ENCODE measurements around the gene P2RX6. TPM values are rescaled to one million over a fixed set of nuclear protein-coding genes. Genes with fewer than 3 reads are reported as not detected.
"Not testable (repeated sequence)": the region's sequence is repeated elsewhere in the genome, so short reads cannot be mapped to it uniquely, and the experiment has no call there.

P2RX6 gene
- polyA plus RNA-seq, 5 donors = 0.95 to 3.4 (median 1.8) TPM

DNA sequence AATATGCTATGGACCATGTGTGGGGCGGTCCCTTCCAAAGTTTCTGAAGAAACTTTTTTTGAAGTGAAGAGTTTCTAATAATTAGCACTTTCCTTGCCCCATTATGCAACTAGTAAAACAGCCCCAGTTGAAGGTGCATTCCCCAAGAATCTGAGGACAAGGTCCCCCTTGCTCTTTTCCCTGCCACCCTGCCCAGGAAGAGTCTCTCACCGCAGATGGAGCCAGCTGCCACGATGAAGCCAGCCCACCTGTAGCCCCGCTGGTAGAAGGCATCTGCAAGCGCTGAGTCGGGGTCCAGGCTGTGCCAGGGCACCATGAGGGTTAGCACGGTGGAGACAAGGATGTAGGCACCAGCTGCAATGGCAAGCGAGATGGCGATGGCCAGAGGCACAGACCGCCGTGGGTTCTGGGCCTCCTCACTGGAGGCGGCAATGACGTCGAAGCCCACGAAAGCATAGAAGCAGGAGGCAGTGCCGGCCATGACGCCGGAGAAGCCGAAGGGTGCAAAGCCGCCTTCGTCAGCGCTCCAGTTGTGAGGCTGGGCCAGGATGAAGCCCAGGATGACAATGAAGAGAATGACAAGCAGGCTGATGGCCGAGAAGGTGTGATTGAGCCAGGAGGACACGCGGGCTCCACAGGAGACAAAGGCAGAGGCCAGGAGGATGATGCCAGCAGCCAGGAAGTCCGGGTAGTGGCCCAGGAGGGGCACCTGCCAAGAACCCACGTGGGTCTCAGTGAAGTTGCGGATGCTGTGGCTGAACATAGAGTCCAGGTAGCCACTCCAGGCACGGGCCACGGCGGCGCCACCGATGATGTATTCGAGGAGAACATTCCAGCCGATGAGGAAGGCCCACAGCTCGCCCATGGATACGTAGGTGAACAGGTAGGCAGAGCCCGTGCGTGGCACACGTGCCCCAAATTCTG is 15.9 kb downstream of the P2RX6 start:
- no peak for DNase-seq

DNA sequence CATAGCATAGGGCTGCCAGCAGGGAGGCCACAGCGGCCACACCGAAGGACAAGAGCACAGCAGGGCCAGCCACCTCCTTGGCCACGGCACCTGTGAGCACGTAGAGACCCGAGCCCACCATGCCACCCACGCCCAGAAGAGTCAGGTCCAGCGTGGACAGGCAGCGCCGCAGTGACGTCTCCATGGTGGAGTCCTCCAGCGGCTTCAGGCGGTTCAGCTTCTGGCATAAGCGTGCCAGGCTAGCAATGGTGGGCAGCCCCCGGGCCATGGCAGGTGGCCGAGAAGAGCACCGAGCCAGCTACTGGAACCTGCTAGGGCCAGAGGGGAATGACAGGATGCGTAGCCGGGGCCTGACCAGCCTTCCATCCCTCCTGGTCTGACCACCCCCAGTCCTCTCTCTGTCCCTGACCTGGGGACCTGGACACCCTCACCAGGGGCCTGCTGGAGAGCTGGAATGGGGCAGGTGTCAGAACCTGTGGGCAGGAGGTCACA is 16.6 kb downstream of the P2RX6 start:
- no peak for DNase-seq

DNA sequence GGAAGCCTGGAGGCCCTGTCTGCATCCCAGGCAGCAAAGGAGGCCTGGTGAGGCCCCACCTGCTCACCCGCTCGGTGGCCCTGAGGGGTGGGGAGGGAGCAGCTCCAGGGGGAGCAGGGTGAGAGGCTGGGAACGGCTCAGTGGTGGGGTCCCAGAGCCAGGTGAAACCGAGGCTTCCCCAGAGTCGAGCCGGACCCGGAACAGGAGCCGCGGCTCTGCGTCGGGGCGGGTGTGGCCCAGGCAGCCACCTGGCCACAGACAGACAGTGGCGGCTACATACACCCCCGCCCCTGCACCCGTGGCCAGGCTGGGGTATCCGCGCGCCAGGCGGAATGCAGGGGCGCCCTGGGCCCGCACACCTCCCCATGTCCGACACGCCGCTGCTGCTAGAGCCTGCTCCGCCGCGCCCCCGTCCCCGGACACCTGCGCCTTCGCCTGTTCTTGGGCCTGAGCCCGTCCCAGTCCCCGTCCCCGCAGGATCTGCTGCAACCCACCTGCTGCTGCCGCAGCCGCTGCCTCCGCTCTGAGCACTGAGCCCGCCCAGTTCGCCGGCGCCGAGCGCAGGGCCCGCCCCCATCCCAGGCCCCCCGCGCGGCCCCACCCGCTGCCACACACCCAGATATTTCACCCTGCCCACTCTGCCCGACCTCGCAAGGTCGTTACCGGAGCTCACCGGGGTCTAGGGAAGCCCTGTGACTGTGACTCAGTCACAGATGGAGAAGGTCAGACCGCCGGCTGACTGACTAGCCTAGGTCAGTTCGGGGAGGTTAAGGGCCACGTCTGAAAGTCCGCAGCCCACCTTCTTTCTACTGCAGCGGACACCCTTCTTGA is 17.3 kb downstream of the P2RX6 start, which contains the start of gene SLC7A4:
Gene SLC7A4, minus strand, starts transcription at position 525 of the 831 bp plus-strand sequence. CDS start 749 bp downstream, outside the sequence.
- no peak for DNase-seq

DNA sequence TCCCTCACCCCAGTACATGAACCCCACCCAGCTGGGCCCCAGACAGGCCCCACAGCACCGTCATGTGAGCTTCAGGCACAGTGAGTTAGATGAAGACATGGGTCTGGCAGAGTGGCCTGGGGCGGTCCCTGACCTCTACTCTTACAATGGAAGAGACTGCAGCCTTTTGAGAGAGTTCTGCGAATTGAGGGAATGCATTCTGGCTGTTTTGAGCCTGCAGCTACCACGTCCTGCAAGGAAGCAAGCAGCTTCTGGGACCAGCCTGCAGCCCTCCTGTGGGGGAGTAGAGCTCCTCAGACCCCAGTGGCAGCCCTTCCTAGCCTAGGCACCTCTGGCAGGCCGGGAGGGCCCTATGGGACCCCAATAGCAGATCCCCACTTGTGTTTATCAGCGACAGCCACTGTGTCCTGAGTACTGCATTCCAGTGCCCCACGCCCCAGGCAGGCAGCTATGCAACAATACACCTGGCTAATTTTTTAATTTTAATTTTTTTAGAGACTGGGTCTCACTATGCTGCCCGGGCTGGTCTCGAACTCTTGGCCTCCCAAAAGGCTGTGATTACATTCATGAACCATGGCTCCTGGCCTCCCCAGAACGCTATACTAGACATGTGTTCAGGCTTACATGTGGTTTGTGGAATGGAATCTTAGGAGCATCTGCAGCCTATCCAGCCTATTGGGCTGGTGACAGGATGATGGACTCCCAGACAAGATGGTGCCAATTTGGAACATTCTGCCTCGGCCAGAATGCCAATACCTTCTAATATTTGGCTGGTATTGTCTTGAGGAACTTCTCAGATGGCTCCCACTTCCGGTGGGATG is 18.1 kb downstream of the P2RX6 start:
- no peak for DNase-seq

DNA sequence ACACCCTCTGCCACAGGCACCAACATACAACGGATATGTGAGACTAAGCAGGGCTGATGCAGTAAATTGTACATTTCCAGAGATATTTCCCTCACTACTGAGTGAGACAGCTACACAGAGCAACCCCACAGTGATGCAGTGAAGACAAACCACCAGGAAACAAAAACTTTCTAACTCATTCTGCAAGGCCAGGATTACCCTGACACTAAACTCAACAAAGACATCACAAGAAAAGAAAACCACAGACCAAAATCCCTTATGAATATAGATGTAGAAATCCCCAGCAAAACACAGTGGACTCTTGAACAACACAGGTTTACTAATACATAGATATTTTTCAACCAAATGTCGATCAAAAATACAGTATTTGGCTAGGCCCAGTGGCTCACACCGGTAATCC is 18.9 kb downstream of the P2RX6 start:
- DNase-seq = no peak

DNA sequence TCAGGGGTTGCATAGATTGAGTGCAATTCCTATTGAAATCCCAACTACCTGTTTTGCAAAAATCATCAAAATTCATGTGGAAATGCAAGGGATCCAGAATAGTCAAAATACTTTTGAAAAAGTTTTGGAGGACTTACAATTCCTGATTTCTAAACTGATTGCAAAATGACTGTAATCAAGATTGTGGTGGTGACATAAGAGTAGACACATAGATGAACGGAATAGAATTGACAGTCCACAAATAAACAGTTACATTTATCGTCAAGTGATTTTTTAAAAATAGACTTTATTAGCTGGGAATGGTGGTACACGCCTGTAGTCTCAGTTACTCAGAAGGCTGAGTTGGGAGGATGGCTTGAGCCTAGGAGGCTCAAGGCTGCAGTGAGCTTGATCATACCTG is 20.0 kb downstream of the P2RX6 start:
- no peak for DNase-seq

DNA sequence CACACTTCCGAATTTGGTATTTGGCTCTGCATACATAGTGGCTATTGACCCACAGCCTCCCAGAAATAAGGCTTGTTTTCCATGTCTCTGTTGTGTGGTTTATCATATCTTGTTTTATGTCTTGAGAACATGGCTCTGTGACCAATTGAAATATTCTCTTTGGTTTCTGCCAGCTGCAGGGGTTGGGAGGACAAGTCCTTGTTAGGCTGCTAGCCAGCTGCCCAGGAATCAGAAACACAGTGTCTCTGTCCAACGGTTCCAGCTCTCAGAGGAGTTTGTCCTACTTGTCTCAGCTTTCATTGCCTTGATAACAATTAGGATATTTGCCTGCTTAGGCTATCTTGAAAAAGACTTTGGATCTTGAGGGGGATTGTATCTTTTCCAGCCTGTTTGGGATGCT is 23.4 kb downstream of the P2RX6 start:
- DNase-seq = no peak

DNA sequence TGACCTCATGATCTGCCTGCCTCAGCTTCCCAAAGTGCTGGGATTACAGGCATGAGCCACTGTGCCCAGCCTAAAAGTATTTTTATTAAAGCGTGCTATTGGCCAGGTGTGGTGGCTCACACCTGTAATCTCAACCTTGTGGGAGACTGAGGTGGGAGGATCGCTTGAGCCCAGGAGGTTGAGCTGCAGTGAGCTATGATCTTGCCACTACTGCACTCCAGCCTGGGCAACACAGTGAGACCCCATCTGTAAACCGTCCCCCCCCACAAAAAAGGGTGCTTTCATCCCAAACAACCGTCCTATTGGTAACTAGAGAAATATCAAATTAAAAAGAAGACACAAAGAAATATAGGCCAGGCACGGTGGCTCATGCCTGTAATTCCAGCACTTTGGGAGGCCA is 24.2 kb downstream of the P2RX6 start:
- DNase-seq = not testable (repeated sequence)

DNA sequence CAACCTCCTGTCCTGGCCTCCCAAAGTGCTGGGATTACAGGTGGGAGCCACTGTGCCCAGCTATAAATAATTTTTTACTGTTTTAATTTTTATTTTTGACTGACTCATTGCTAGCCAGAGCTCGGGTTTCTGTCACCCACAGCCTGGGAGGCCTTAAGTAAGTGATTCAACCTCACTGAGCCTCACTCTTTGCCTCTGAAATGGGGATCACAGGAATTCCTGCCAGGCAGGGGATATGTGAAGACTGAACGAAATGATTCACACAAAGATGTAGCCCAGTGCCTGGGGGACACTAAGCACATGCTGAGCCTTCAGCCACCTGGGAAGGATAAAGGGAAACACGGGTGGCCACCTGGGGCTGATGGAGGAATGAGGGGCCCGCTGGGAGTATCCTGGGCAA is 27.0 kb downstream of the P2RX6 start:
- DNase-seq = no peak

DNA sequence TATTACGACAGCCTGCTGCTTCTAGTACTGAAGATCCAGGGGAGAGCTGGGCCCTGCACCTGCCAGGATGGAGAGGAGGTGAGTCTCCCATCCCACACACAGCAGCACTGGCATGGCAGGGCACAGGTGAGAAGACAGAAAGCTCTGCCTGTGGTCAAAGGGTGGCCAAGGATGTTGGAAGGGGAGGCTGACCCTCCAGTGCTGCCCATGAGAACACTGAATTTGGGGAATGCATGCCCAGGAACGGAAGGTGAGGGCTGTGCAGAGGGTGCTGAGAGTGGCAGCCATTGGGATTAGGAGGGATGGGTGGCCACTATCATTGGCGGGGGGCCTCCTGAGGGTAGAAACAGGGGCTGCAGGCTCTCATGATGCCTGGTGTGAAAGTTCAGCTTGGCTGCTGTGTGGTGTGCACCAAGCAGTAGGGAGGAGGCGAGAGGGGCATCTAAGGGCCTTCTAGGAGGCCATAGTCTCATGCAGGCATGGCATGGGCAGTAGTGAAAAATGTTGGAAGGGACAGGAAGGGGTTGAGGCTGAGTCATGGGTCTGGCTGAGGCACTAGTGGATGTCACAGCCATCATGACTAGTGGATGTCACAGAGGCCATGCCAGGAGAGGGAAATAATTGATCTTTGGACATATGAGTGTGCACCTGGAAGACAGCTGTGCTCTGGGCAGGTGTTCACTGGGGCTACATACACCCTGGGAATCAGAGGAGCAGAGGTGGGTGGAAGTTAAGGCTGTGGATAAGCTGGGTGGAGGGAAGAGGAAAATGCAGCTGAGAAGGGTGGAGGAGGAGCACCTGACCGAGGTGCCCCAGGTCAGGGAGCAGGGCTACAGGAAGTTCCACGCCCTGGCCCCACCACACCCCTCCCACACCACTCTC is 28.3 kb downstream of the P2RX6 start:
- DNase-seq = no peak

DNA sequence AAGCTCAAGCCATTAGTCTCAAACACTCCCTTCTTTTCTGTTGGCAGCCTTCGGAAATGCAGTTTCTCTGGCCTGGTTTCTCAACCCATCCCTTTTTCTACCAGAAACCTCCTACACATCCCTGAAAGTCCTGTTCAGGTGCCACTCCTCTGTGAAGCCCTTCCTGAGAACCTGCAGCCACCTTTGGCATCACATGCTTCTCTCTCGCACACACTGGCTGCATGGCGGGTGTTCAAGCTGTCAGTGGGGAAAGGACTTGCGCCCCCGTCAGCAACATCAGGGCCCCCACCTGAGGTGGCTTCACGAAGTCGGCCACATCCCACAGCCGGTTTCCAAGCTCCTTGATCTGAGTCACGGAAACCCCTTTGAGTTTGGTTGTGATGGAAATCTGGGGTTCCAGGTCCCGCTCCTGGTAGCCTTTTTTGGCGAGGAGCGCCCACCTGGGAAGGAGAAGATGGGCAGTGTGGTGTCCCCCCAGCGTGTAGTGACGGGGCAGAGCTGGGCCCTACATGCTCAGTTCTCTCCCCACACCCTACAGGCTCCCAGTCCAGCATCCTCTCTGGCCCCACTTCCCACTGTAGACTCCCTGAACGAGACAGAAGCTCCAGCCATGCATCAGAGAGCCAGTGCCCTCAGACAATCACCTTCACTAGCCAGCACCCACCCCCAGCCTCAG is 29.0 kb downstream of the P2RX6 start:
- DNase-seq = no peak

DNA sequence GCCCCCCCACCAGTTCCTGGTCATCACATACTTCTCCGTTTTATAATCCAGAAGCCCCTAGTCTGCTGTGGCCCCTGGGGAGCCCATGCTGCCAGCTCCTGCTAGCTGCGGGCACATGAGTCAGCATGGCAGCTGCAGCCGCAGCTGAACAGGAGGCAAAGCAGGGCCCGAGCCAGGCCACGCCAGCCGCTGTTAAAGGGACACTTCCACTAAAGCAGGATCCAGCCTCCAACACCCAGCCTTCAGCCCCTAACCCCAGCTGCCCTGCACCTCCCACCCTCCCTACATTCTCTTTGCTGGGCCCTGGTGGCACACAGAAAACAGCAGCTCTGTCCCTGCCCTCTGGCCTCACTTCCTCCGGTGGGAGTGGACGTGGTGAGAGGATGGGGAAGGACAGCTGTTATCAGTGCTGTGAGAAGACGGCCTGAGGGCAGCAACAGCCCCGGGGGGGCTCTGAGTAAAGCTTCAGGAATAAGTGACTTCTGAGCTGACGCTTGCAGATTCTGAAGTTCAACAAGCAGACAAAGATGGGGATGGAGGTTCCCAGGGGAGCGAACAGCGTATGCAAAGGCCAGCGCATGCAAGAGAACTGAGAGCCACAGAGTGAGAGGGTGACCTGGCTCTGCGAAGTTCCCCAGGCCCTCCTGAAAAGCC is 30.1 kb downstream of the P2RX6 start:
- DNase-seq = no peak

DNA sequence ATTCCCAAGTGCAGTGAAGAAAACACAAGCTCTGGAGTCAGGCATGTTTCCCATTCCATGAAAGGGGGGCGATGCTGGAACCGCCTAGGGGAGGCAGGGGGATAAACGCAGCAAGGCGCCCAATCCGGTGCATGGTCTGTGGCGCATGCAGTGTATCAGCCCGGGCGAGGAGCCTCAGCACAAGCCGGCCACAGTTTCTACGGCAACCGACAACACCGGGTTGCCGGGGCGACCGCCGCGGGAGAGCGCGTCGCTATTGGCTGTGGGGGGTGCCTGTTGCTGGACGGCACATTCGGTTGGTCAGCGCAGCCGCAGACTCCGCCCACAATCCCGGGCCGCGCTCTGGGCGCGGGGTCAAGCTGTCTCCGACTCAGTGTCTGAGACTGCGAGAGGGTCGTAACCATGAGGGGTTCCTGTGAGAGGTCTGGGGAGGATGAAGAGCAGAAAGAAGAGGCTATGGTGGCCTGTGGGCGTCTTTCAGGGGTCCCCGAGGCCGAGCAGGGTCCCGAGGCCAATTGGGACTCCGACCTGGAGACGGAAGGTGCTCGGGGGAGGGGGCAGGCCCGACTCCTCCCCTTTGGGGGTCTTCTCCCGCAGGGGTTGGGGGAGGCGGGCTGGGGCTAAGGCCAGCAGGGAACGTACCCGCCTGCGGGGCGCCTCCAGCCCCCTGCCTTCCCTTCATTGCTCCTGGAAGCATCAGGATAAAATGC is 30.8 kb downstream of the P2RX6 start, which contains the start of gene LRRC74B:
Gene LRRC74B, plus strand, starts transcription at position 362 of the 710 bp plus-strand sequence. Its CDS starts 41 bp downstream, at position 403.
- peak; percentile 88 to 90 for DNase-seq

DNA sequence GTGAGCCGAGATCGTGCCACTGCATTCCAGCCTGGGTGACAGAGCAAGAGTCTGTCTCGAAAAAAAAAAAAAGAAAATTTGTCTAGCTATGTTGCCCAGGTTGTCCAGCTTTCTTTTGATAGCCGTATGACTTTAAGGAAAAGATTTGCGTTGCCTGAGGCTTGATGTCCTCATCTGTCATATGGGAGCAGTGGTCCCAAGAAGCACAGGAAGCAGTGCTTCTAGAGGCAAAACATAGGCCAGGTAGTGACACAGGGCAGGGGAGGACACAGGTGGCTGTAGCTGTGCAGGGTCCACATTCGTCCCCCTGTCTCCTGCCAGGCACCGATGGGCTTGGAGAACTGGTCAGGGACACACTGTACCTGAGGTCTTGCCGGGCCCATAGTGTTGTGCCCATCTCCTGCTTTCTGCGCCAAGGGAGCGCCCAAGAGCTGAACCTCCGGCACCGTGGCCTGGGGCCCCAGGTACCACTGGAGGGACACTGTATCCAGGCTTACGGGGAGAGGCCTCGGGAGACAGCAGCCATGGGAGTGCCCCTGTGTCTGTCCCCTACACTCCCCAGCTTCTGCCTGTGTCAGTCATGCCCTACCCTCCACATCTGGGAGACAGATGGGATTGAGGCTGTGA is 32.2 kb downstream of the P2RX6 start:
- no peak for DNase-seq

DNA sequence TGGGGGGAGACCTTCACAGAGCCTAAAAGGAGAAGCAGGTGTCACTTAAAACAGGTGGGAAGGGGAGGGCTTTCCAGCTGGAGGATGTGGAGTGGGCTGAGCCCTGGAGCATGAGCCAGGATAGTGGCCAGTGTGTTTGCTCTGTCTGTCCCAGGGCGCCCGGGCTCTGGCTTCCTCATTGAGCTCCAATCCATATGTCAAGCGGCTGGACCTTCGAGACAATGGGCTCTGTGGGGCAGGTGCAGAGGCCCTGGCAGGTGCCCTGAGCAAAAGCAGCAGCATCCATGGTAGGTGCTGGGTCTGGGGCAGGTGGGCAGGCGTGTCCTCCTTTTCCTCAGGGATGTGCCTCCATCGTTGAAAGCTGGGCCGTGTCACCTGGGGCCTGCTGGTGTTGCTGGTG is 32.8 kb downstream of the P2RX6 start:
- no peak for DNase-seq

DNA sequence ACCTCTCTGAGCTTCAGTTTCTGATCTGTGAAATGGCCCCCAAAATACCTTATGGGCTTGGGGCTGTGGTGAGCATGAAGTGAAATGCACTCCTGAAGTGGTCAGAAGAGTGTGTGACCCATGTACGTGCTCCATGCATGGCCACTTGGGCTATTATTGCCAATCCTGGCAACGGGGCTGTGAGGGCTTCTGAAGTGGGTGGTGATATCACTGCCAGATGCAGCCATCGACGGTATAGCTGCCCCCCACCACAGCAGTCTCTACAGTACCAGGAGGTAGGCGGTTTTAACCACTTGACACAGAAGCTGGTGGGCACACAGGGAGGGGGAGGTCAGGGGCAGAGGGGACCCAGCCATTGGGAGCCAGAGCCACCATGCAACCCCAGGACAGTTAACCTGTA is 33.5 kb downstream of the P2RX6 start:
- DNase-seq = not testable (repeated sequence)

DNA sequence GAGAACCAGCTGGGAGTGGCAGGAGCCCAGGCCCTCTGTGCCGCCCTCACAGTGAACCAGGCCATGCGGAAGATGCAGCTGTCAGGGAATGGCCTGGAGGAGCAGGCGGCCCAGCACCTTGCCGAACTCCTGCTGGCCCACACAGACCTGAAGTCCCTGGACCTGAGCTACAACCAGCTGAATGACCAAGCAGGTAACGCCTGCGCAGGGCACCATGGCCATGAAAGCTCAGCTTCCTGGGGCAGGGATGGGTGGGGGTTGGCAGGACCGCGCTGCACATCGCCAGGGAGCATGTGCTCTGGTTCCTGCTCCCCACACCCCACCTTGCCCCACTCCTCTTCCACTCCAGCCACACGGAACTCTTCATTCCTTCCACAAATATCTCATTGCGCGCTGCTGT is 34.0 kb downstream of the P2RX6 start:
- DNase-seq = not testable (repeated sequence)

All from right lung (tissue), 5 donors.